GM19351 (cell line): ENCODE results near the gene ZNF474.
"Not testable (repeated sequence)": the region's sequence is repeated elsewhere in the genome, so short reads cannot be mapped to it uniquely, and the experiment has no call there.

Source experiments
- ATAC-seq: cut with Tn5 transposase; IDR thresholded peaks from one replicate; pipeline ENCODE4 v1.9.1; 2021; ENCODE audit warnings: mild to moderate bottlenecking, moderate library complexity; ENCODE audit not compliant: unreplicated experiment

ZNF474 gene

GRCh38 chr5:122129306-122129705, at the start of gene ZNF474:
Gene ZNF474 (plus strand): TSS chr5:122129546. CDS start chr5:122151991, 22,445 bp downstream.
- no peak for ATAC-seq

GRCh38 chr5:122081541-122081940, 47.8 kb upstream of the ZNF474 start:
- ATAC-seq, result no peak

- peak; percentile 64 for ATAC-seq
These were observed 45.8 kb upstream of the ZNF474 start for GRCh38 chr5:122083535-122083934.

- no peak for ATAC-seq
These were observed 44.3 kb upstream of the ZNF474 start for GRCh38 chr5:122085041-122085440.

DNA sequence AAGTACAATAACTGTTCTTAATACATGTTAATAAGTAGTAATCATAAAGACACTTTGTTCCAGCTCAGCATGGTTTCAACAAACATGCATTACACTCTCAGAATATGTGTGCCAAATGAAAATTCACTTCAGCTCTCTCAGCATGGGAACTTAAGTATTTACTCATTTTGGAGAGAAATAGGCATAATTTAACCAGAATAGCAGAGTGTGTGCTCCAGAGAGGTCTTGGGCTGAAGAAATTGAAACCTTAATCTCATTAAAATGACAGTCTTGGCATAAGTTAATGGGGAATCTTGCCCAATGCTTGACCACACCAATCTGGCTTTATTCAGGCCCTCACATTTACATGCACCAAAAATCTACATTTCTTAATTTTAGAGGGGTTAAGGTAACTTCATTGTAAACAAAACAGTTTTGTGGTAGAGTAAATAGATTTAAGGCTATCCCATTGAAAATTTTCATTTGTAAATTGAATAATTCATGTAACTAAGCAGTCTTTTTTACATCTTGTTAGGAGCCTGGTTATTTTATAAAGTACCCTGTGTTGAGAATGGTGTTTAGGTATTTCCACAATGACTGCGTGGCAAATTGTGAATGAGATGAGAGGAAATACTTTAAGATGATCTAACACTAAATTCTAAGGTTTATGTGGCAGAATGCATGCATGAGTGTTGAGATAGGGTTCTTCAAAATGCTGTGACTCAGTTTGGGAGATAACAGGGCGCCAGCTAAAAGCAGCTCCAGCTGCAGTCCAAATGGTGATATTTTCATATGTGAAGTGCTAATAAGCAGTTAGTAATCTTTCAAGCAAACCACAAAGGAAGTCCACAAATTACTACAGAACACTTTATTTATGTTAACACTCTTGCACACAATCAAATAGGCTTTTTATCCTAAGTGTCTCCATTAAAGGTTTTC, 40.0 kb upstream of the ZNF474 start:
- no peak for ATAC-seq

GRCh38 chr5:122091936-122092600, 37.3 kb upstream of the ZNF474 start:
- no peak for ATAC-seq

DNA sequence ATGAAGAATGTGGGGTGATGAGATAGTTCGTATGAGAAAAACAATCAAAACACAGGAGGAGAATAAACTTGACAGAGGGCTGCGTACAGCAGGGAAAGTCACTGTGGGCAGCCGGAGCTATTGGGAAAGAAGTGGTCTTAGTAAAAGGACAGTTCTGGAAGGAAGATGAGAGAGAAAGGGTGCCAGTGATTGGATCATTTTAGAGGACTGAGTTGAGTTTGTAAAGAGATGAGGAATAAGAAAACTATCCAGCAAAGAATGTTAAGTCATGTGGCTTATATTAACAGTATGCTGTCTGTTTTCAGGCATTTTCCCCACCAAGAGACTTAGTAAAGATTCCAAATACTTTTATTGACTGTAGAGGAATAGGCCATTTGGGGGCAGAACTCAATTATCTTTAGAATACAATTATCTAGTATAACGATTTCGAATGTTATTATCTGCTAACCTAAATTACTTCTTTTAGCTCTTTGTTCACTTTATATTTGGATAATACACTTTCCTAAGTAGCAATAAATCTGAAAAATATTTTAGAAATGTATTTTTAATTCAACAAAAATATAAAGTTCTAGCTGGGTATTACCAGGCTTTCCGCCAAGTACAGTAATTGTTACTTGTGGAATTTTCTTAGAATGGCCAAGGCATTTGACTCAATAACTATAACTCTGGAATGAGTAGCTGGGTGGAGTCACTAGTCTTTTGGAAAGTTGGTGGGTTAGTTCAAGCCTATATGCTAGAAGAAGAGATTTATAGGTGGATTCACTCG, 35.7 kb upstream of the ZNF474 start:
- ATAC-seq, result no peak

GRCh38 chr5:122094251-122094650, 35.1 kb upstream of the ZNF474 start:
- not testable (repeated sequence) for ATAC-seq

DNA sequence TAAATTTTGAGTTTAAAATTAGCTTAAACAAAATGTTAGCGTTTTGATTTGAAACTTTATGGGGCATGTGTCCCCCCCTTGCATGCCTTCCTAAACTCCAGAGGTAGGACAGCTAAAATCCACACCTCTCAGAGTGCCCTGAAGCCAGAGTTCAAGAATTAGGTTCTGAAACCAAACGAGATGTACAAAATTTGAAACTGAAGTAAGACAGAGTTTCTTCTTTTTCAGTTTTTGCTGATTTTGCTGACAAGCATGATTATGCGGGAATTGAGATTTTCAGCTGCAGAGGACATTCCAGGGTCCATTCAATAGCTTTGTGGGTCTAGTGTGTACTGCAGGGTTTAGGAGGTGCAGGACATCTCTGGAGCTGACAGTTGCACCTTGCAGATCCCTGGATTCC, 34.2 kb upstream of the ZNF474 start:
- no peak for ATAC-seq

- no peak for ATAC-seq
These were observed 32.0 kb upstream of the ZNF474 start for GRCh38 chr5:122097391-122097790.

DNA sequence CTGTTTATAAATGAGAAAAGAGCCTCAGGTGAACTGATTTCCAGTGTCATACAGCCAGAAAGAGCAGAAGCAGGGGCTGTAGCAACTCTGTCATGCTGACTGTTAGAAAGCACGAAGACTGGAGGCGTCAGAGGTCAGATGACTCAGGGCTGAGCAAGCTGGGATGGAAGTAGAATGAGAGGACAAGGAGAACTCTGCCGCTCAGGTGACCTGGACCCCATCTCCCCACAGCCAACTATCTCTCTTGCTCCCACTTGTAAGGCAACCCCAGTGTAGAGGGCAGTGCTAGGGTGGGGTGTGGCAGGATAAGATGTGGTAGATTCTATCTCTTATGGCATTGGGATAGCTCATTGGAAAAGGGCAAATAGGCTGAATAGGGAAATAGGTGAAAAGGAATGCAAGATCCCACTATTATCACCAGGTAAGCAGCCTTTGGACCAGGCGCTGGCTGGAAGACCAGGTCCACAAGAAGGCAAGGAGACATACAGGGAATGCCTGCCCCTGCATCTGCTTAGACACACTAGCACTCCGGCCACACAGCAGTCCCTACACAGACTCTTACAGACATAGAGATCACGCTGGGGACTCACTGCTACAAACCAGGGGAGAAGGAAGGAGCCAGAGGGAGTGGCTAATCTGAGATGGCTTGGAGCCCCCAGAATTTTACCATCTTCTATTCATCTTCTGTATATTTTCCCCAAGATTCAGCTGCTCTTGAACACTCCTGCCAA, 30.1 kb upstream of the ZNF474 start:
- no peak for ATAC-seq

- peak; percentile 88 for ATAC-seq
These were observed 27.6 kb upstream of the ZNF474 start for GRCh38 chr5:122101636-122102285.

- no peak for ATAC-seq
These were observed 26.5 kb upstream of the ZNF474 start for GRCh38 chr5:122102825-122103224.

- no peak for ATAC-seq
These were observed 23.4 kb upstream of the ZNF474 start for GRCh38 chr5:122105909-122106308.

GRCh38 chr5:122107016-122107415, 22.3 kb upstream of the ZNF474 start:
- no peak for ATAC-seq

- ATAC-seq, result no peak
These were observed 18.4 kb upstream of the ZNF474 start for GRCh38 chr5:122110987-122111386.

DNA sequence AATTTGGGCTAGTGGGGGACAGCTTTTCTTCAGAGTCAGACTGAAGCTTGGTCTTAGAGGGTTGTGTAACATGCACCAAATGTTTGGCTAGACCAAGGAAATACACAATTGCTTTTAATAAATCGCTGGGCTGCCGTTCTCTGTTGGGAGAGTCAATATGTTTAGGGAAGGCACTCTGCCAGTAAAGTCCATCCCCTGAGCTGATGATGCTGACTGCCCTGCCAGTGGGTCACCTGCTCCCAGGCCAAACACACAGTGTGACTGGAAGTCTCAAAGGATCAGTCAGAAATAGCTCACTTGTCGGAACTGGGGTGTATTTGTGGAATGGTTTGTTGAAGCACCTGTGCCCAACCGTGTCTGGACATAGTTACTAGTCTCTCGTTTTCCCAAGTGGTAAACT, 17.9 kb upstream of the ZNF474 start:
- ATAC-seq, result no peak

GRCh38 chr5:122112063-122112462, 17.3 kb upstream of the ZNF474 start:
- ATAC-seq, result no peak

- no peak for ATAC-seq
These were observed 16.4 kb upstream of the ZNF474 start for GRCh38 chr5:122112733-122113558.
